ENCODE results near the gene LSM12. TPM values are rescaled to one million over a fixed set of nuclear protein-coding genes. Genes with fewer than 3 reads are reported as not detected.

LSM12 gene
- total RNA-seq, 2 experiments from 2014 or later = 68.3 to 76.8 TPM

GRCh38 chr17:44011876-44012275, 54.6 kb downstream of the LSM12 start:
- no peak overlapping the region for H3K4me3 Mint-ChIP-seq
- DNase-seq (no peak), ATAC-seq (no peak)
- H3K9me3 Mint-ChIP-seq (ENCODE audit: low read depth) = no peaks in the 10 kb centered on the region
- peaks cover 26% of the 10 kb centered on the region for H3K4me1 Mint-ChIP-seq
- no peaks in the 10 kb centered on the region for H3K27me3 Mint-ChIP-seq
- CTCF ChIA-PET = interaction anchor here (1.0 to 1.2 kb wide), 4 partner anchors 30 to 352 kb away, joined by 3 to 5 read pairs (median 3); partner anchors contain the start of genes FAM171A2 and HDAC5
- peaks cover 2% of the 10 kb centered on the region for H3K36me3 Mint-ChIP-seq
- no peak overlapping the region for H3K27ac Mint-ChIP-seq

DNA sequence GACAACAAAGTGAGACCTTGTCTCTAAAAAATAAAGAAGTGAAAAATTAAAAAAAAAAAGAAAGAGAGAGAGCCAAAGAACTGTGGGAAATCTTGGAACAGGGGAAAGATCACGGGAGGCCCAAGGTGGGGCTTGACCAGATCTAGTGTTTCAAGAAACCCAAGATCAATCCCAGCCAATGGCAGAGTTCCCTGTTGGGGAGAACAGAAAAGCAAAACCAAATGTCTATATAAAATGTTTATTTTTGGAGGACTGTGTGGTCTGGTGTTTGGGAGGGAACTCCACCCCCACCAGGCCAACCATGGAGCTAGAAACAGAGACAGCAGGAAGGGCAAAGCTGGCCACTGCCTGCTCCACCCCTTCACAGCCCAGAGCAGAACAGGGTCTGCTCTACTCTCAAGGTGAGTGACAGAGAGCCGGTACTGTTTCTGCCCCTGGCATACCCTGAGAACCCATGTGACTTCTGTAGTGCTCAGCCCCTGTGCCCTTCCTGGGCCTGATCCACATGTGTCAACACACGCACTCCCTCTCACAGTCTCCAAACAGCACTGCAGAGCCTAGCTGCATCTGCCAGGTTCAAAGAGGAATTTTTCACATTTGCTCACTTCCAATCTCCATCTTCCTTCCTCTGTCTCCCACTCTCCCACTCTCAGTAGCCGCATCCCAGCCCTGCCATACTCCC, 55.4 kb downstream of the LSM12 start:
- Mint-ChIP-seq H3K36me3 (peaks cover 2% of the 10 kb centered on the region), H3K4me1 (peaks cover 31% of the 10 kb centered on the region), H3K27ac (no peak overlapping the region), H3K27me3 (peaks cover 4% of the 10 kb centered on the region), H3K9me3 (ENCODE audit: low read depth) (no peaks in the 10 kb centered on the region), H3K4me3 (no peak overlapping the region)
- no peak for ATAC-seq
- no peak for DNase-seq
- CTCF ChIA-PET = interaction anchor here (1.2 kb wide), 2 partner anchors 31 to 352 kb away, joined by 3 to 5 read pairs; partner anchors contain the start of gene FAM171A2

- CTCF ChIA-PET = interaction anchor here (0.7 to 2.9 kb wide), 9 partner anchors 9 to 160 kb away, joined by 3 to 11 read pairs (median 5); no protein-coding TSS in a partner anchor
- H3K9me3 Mint-ChIP-seq (ENCODE audit: low read depth) = no peaks in the 10 kb centered on the region
- H3K27me3 Mint-ChIP-seq = peaks cover 20% of the 10 kb centered on the region
- H3K4me1 Mint-ChIP-seq = peaks cover 25% of the 10 kb centered on the region
- H3K36me3 Mint-ChIP-seq = no peaks in the 10 kb centered on the region
- DNase-seq (no peak), ATAC-seq (no peak)
- no peak overlapping the region for H3K27ac Mint-ChIP-seq
- peak overlapping the region; percentile 79 for H3K4me3 Mint-ChIP-seq
Observed at GRCh38 chr17:44008205-44008909, 58.1 kb downstream of the LSM12 start.

DNA sequence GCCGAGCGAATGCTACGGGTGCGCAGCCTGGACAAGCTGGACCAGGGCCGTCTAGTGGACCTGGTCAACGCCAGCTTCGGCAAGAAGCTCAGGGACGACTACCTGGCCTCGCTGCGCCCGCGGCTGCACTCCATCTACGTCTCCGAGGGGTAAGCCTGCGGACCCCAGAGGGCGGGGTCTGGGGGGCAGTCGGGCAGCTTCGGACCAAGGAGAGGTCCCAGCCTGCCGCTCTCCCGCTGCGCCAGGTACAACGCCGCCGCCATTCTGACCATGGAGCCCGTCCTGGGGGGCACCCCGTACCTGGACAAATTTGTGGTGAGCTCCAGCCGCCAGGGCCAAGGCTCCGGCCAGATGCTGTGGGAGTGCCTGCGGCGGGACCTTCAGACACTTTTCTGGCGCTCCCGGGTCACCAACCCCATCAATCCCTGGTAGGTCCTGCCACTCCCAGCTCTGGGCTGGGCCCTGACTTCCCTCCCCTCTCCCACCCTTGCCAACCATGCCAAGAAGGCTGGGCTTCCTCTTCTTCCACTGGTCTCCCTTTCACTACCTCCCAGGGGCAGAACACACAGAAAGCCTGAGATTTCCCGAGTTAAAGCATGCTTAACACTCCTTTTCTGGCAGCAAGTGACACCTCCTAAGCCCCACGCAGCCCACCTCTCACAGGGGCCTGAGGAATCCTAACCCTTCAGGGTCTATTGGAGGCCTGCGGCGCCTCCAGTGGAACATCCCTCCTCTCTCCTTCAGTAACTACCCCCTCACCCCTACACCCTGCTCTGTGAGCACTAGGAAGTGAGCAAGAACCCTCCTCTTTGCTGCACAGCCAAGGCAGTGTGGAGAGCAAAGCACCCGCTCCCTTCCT, 58.9 kb downstream of the LSM12 start:
- no peaks in the 10 kb centered on the region for H3K9me3 Mint-ChIP-seq (ENCODE audit: low read depth)
- ATAC-seq (no peak), DNase-seq (no peak)
- CTCF ChIA-PET = interaction anchor here (0.7 to 3.4 kb wide), 11 partner anchors 8 to 128 kb away, joined by 3 to 14 read pairs (median 5); no protein-coding TSS in a partner anchor
- H3K36me3 Mint-ChIP-seq = no peaks in the 10 kb centered on the region
- H3K27ac Mint-ChIP-seq = no peak overlapping the region
- peaks cover 20% of the 10 kb centered on the region for H3K27me3 Mint-ChIP-seq
- H3K4me3 Mint-ChIP-seq = peak overlapping the region; percentile 79
- H3K4me1 Mint-ChIP-seq = peaks cover 24% of the 10 kb centered on the region

DNA sequence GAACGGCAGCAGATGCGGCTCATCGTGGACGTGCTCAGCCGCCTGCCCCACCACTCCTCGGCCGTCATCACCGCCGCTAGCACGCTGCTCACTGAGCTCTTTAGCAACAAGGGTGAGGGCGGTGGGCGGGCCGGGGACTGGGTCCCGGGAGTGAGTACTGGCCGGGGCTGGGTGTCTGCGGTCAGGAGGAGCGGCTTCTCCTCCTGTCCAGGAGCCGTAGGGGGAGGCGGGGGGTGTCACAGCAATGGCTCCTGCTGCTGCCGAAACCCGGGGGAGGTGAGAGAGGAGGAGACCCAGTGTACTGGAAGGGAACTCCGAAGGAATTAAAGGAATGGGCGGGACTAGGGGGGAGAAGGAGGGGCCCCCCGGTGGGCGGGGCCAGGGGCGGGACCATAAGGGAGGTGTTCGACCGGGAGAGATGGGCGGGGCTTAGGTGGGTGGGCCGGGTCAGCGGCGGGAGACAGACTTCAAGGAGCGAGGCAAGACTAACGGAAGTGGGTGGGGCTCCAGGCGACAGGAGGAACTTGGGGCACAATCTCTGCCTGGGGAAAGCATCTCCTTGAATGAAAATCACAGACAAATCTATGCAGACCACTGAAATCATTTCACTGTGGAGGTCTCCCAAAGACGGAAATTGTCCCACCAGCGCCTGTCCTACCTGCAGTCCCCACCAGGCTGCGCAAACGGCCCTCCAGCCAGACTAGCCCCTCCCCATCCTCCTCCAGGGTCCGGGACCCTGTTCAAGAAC, 59.7 kb downstream of the LSM12 start:
- H3K36me3 Mint-ChIP-seq = no peaks in the 10 kb centered on the region
- peak overlapping the region; percentile 7 for H3K27ac Mint-ChIP-seq
- peaks cover 22% of the 10 kb centered on the region for H3K27me3 Mint-ChIP-seq
- DNase-seq = peak; percentile 99
- peaks cover 26% of the 10 kb centered on the region for H3K4me1 Mint-ChIP-seq
- no peaks in the 10 kb centered on the region for H3K9me3 Mint-ChIP-seq (ENCODE audit: low read depth)
- peak overlapping the region; percentile 79 for H3K4me3 Mint-ChIP-seq
- CTCF ChIA-PET = interaction anchor here (0.9 to 3.4 kb wide), 7 partner anchors 12 to 127 kb away, joined by 3 to 14 read pairs (median 5); no protein-coding TSS in a partner anchor
- ATAC-seq = peak; percentile 89

- H3K36me3 Mint-ChIP-seq = no peaks in the 10 kb centered on the region
Observed at GRCh38 chr17:44006272-44006597, 60.2 kb downstream of the LSM12 start.

DNA sequence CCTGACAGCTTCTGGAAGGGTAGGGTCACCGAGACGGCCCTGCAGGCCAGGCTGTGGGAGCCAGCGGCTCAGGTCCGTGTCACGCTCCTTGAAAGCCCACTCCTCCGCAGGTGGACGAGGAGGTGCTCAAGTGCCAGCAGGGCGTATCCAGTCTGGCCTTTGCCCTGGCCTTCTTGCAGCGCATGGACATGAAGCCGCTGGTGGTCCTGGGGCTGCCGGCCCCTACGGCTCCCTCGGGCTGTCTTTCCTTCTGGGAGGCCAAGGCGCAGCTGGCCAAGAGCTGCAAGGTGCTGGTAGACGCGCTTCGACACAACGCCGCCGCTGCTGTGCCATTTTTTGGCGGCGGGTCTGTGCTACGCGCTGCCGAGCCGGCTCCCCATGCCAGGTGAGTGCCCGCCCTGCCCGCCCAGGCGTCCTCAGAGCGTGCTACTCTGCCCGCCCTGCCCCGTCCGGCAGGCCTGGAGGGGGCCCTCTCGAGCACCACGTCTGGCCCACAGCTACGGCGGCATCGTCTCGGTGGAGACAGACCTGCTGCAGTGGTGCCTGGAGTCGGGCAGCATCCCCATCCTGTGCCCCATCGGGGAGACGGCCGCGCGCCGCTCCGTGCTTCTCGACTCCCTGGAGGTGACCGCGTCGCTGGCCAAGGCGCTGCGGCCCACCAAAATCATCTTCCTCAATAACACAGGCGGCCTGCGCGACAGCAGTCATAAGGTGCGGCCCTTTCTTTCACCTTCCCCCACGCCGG, 60.8 kb downstream of the LSM12 start:
- ATAC-seq (peak; percentile 6), DNase-seq (peak; percentile 51)
- no peaks in the 10 kb centered on the region for H3K36me3 Mint-ChIP-seq
- peaks cover 26% of the 10 kb centered on the region for H3K4me1 Mint-ChIP-seq
- CTCF ChIA-PET = interaction anchor here (1.0 to 3.4 kb wide), 2 partner anchors 35 to 62 kb away, joined by 3 to 14 read pairs; no protein-coding TSS in a partner anchor
- no peak overlapping the region for H3K27ac Mint-ChIP-seq
- no peaks in the 10 kb centered on the region for H3K9me3 Mint-ChIP-seq (ENCODE audit: low read depth)
- peaks cover 22% of the 10 kb centered on the region for H3K27me3 Mint-ChIP-seq
- peak overlapping the region; percentile 79 for H3K4me3 Mint-ChIP-seq

More at GRCh38 chr17:44006272-44006597, 60.2 kb downstream of the LSM12 start:
- peak; percentile 11 for ATAC-seq
- CTCF ChIA-PET = interaction anchor here (0.9 to 3.4 kb wide), 3 partner anchors 38 to 127 kb away, joined by 3 to 14 read pairs (median 11); no protein-coding TSS in a partner anchor
- H3K9me3 Mint-ChIP-seq (ENCODE audit: low read depth) = no peaks in the 10 kb centered on the region
- H3K27ac Mint-ChIP-seq = no peak overlapping the region
- H3K27me3 Mint-ChIP-seq = peaks cover 22% of the 10 kb centered on the region
- H3K4me3 Mint-ChIP-seq = peak overlapping the region; percentile 79
- DNase-seq = no peak
- peaks cover 26% of the 10 kb centered on the region for H3K4me1 Mint-ChIP-seq

- ATAC-seq = no peak
- CTCF ChIA-PET = interaction anchor here (0.5 to 3.4 kb wide), 4 partner anchors 11 to 61 kb away, joined by 3 to 14 read pairs (median 4); no protein-coding TSS in a partner anchor
- Mint-ChIP-seq H3K27me3 (peaks cover 22% of the 10 kb centered on the region), H3K4me3 (no peak overlapping the region), H3K9me3 (ENCODE audit: low read depth) (no peaks in the 10 kb centered on the region), H3K4me1 (peaks cover 26% of the 10 kb centered on the region), H3K36me3 (no peaks in the 10 kb centered on the region), H3K27ac (no peak overlapping the region)
- DNase-seq = no peak
Observed at GRCh38 chr17:44004761-44005526, 61.5 kb downstream of the LSM12 start.

DNA sequence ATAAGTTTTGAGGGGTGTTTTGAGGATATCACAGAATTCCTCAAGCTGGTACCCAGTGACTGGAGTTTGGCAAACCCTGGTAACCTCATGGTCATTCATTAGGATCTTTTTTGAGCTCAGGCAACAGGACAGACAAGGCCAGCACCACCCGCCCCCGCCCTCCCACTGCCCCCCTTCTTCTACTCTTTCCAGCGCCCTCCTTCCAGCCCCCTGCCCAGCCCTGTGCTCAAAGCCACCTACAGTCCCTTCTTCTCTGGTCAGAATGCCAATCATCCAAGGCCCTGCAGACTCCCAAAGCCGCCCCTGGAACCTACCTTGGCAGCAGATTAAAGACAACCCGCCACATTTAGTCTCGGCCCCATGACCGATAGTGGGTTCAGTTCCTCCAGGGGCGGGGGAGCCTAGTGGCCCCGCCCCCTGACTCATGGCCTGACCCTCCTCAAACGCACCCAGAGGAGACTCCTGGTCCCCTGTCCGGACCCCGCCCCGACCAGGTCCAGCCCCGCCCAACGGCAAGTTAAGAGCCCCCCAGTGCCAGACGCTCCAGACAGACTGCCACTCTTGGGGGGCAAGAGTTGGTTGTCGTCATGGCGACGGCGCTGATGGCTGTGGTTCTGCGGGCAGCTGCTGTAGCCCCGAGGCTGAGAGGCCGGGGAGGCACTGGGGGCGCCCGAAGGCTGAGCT, 62.3 kb downstream of the LSM12 start, which contains the start of gene NAGS:
TSS of gene NAGS (plus strand) at position 546 of the 684 bp plus-strand sequence. CDS start at position 588, 42 bp downstream.
- H3K9me3 Mint-ChIP-seq (ENCODE audit: low read depth) = no peaks in the 10 kb centered on the region
- no peak within 1 kb of the TSS for H3K27ac Mint-ChIP-seq
- peaks cover 22% of the 10 kb centered on the region for H3K27me3 Mint-ChIP-seq
- CTCF ChIA-PET = interaction anchor here (0.5 to 3.4 kb wide), 7 partner anchors 10 to 95 kb away, joined by 3 to 14 read pairs (median 4); no protein-coding TSS in a partner anchor
- ATAC-seq (no peak), DNase-seq (no peak)
- peaks cover 26% of the 10 kb centered on the region for H3K4me1 Mint-ChIP-seq
- H3K36me3 Mint-ChIP-seq = no peaks in the 10 kb centered on the region
- H3K4me3 Mint-ChIP-seq = no peak within 1 kb of the TSS

DNA sequence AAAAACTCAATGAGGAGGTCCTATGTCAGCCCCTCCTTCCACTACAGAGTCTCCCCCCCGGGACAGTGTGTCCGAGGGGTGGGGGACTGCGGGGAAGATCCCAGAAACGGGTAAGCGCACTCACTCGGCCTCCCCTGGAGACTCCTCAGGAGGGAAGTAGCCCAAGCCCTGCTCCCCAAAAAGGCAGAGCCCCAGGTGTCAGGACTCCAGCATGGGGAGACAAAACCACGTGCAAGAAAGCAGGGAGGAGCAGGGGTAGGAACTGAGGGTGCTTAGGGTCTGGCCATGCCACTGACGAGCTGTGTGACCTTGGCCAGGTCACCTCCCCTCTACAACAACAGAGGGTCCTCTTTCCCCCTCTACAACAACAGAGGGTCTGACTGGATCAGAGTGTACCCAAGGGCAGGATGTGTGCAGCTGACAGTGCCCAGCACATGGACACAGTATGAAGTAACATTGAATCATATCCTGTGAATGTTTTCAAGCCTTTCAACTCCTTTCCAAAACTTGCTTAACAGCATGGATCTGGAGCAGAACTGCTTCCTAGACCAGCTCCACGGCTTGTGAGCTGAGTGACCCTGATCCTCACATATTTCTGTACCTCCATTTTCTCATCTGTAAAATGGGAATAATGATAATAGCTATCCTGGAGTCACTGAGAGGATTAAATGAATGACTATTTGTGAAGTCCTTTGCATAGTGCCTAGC, 64.2 kb downstream of the LSM12 start:
- CTCF ChIA-PET = interaction anchor here (1.2 to 2.4 kb wide), 4 partner anchors 52 to 93 kb away, joined by 3 to 11 read pairs (median 8); no protein-coding TSS in a partner anchor
- DNase-seq = no peak
- H3K27ac Mint-ChIP-seq = no peak overlapping the region
- no peaks in the 10 kb centered on the region for H3K9me3 Mint-ChIP-seq (ENCODE audit: low read depth)
- H3K36me3 Mint-ChIP-seq = no peaks in the 10 kb centered on the region
- peaks cover 22% of the 10 kb centered on the region for H3K27me3 Mint-ChIP-seq
- H3K4me1 Mint-ChIP-seq = peaks cover 17% of the 10 kb centered on the region
- H3K4me3 Mint-ChIP-seq = no peak overlapping the region
- ATAC-seq = no peak

Data from activated CD8-positive, alpha-beta memory T cell treated with anti-CD3 and anti-CD28 coated beads, Interleukin-2, amount 10 ng/mL, durations not matched to agents 7 days and 5 days (primary cell).